Muscle layer of duodenum (tissue), 2 donors: ENCODE measurements around the gene DUSP5.
"Not testable (repeated sequence)": the region's sequence is repeated elsewhere in the genome, so short reads cannot be mapped to it uniquely, and the experiment has no call there.

Experiments
- H3K27ac ChIP-seq: one replicate; pipeline ENCODE4 v1.7.0; 2013; ENCODE audit warnings: mild to moderate bottlenecking, low read length
- H3K27me3 ChIP-seq: one replicate; pipeline ENCODE4 v1.7.0; 2013; ENCODE audit warnings: low read depth, mild to moderate bottlenecking, control low read depth, low read length
- H3K36me3 ChIP-seq, 2 donors: one replicate each; pipeline ENCODE4 v1.7.0; 2013; ENCODE audit warnings: low read length in 2 of 2, control low read depth in 1 of 2, mild to moderate bottlenecking in 1 of 2; ENCODE audit not compliant: insufficient read depth in 2 of 2, control insufficient read depth in 1 of 2
- H3K4me1 ChIP-seq, 2 donors: one replicate each; pipeline ENCODE4 v1.7.0; 2013; ENCODE audit warnings: low read length in 2 of 2, mild to moderate bottlenecking in 2 of 2, control low read depth in 1 of 2, moderate library complexity in 1 of 2; ENCODE audit not compliant: insufficient read depth in 2 of 2, control insufficient read depth in 1 of 2
- H3K4me3 ChIP-seq, 2 donors: one replicate each; pipeline ENCODE4 v1.7.0; 2013; ENCODE audit warnings: low read length in 2 of 2, low read depth in 1 of 2, mild to moderate bottlenecking in 1 of 2
- H3K9me3 ChIP-seq, 2 donors: one replicate each; pipeline ENCODE4 v1.7.0; 2013; ENCODE audit warnings: low read length in 2 of 2, control low read depth in 1 of 2, mild to moderate bottlenecking in 1 of 2; ENCODE audit not compliant: control insufficient read depth in 1 of 2
- donor health status: healthy.

DUSP5 gene

GRCh38 chr10:110527731-110528171 lies 30.0 kb downstream of the DUSP5 start:
- Histone ChIP-seq H3K36me3 (no peaks in the 10 kb centered on the region), H3K4me1 (peaks cover 0 to 7% of the 10 kb centered on the region in 2 donors), H3K27ac (no peak overlapping the region), H3K27me3 (peaks cover 12% of the 10 kb centered on the region), H3K4me3 (no peak overlapping the region), H3K9me3 (no peaks in the 10 kb centered on the region)

- Histone ChIP-seq H3K4me1 (peaks cover 0 to 7% of the 10 kb centered on the region in 2 donors), H3K27me3 (peaks cover 12% of the 10 kb centered on the region), H3K27ac (no peak overlapping the region), H3K36me3 (no peaks in the 10 kb centered on the region), H3K4me3 (no peak overlapping the region), H3K9me3 (no peaks in the 10 kb centered on the region)
Measured at GRCh38 chr10:110528224-110528996, 30.7 kb downstream of the DUSP5 start.

- not testable (repeated sequence) for H3K4me1 ChIP-seq, H3K36me3 ChIP-seq
- peaks cover 12% of the 10 kb centered on the region for H3K27me3 ChIP-seq
Measured at GRCh38 chr10:110528997-110529524, 31.4 kb downstream of the DUSP5 start.

GRCh38 chr10:110529596-110530011 lies 31.9 kb downstream of the DUSP5 start:
- Histone ChIP-seq H3K36me3 (no peaks in the 10 kb centered on the region), H3K27me3 (peaks cover 12% of the 10 kb centered on the region), H3K4me3 (no peak overlapping the region), H3K4me1 (peaks cover 0 to 7% of the 10 kb centered on the region in 2 donors), H3K27ac (no peak overlapping the region), H3K9me3 (no peaks in the 10 kb centered on the region)

More at GRCh38 chr10:110528997-110529524, 31.4 kb downstream of the DUSP5 start:
- H3K4me3 ChIP-seq, H3K27ac ChIP-seq, H3K9me3 ChIP-seq: not testable (repeated sequence)

GRCh38 chr10:110530131-110530831 lies 32.6 kb downstream of the DUSP5 start:
- H3K27me3 ChIP-seq, result peaks cover 12% of the 10 kb centered on the region
- H3K36me3 ChIP-seq, result no peaks in the 10 kb centered on the region
- no peaks in the 10 kb centered on the region for H3K9me3 ChIP-seq
- peak overlapping the region in 1 of 2 donors; percentile 35 for H3K4me3 ChIP-seq
- peaks cover 0 to 7% of the 10 kb centered on the region in 2 donors for H3K4me1 ChIP-seq
- no peak overlapping the region for H3K27ac ChIP-seq

GRCh38 chr10:110531687-110532086 lies 34.0 kb downstream of the DUSP5 start:
- Histone ChIP-seq H3K4me3 (no peak overlapping the region), H3K27me3 (peaks cover 6% of the 10 kb centered on the region), H3K27ac (no peak overlapping the region), H3K9me3 (no peaks in the 10 kb centered on the region), H3K36me3 (no peaks in the 10 kb centered on the region), H3K4me1 (peaks cover 0 to 7% of the 10 kb centered on the region in 2 donors)

GRCh38 chr10:110532628-110533027 lies 34.9 kb downstream of the DUSP5 start:
- H3K4me3 ChIP-seq, H3K4me1 ChIP-seq, H3K9me3 ChIP-seq, H3K27ac ChIP-seq, H3K27me3 ChIP-seq, H3K36me3 ChIP-seq: not testable (repeated sequence)

- Histone ChIP-seq H3K27me3 (peaks cover 6% of the 10 kb centered on the region), H3K4me1 (peaks cover 0 to 7% of the 10 kb centered on the region in 2 donors), H3K9me3 (no peaks in the 10 kb centered on the region), H3K4me3 (no peak overlapping the region), H3K27ac (no peak overlapping the region), H3K36me3 (no peaks in the 10 kb centered on the region)
Measured at GRCh38 chr10:110533149-110533548, 35.4 kb downstream of the DUSP5 start.

GRCh38 chr10:110534571-110534970 lies 36.9 kb downstream of the DUSP5 start:
- Histone ChIP-seq H3K4me1 (peaks cover 0 to 7% of the 10 kb centered on the region in 2 donors), H3K4me3 (no peak overlapping the region), H3K9me3 (no peaks in the 10 kb centered on the region), H3K27me3 (peaks cover 6% of the 10 kb centered on the region), H3K36me3 (no peaks in the 10 kb centered on the region), H3K27ac (no peak overlapping the region)

GRCh38 chr10:110535958-110536891 lies 38.5 kb downstream of the DUSP5 start:
- H3K36me3 ChIP-seq, result no peaks in the 10 kb centered on the region
- H3K9me3 ChIP-seq, result no peaks in the 10 kb centered on the region
- no peaks in the 10 kb centered on the region for H3K4me1 ChIP-seq
- no peaks in the 10 kb centered on the region for H3K27me3 ChIP-seq
- no peak overlapping the region for H3K4me3 ChIP-seq
- H3K27ac ChIP-seq, result no peak overlapping the region

- Histone ChIP-seq H3K9me3 (no peaks in the 10 kb centered on the region), H3K4me3 (no peak overlapping the region), H3K4me1 (no peaks in the 10 kb centered on the region)
Measured at GRCh38 chr10:110539091-110539490, 41.4 kb downstream of the DUSP5 start.

More at GRCh38 chr10:110539091-110539490, 41.4 kb downstream of the DUSP5 start:
- Histone ChIP-seq H3K36me3 (no peaks in the 10 kb centered on the region), H3K27me3 (no peaks in the 10 kb centered on the region), H3K27ac (no peak overlapping the region)
